Left lung (tissue), 10 donors: ENCODE results near the gene APPL2. TPM values are rescaled to one million over a fixed set of nuclear protein-coding genes. Genes with fewer than 3 reads are reported as not detected.

ENCODE experiments used
- ATAC-seq: fragments of 200-7000 bp; cut with Tn5 transposase; one replicate; pipeline ENCODE4 v1.9.1; 2020; ENCODE audit warnings: moderate library complexity
- DNase-seq, 4 donors: peaks; one replicate each; pipeline ENCODE4 v3.0.0-alpha.2; 2013 to 2020
- H3K27ac ChIP-seq, 2 donors: fragments of 200-600 bp; sonication (generic) in 1 of 2; one replicate each; pipeline versions ENCODE4 v1.5.0 to v1.8.0; 2020 to 2021
- H3K27me3 ChIP-seq, 2 donors: fragments of 200-600 bp; sonication (generic) in 1 of 2; one replicate each; pipeline versions ENCODE4 v1.5.0 to v1.8.0; 2020 to 2021
- H3K36me3 ChIP-seq, 2 donors: fragments of 200-600 bp; sonication (generic) in 1 of 2; one replicate each; pipeline versions ENCODE4 v1.5.0 to v1.8.0; 2020 to 2021
- H3K4me1 ChIP-seq, 2 donors: fragments of 200-600 bp; one replicate each; pipeline ENCODE4 v1.8.0; 2021
- H3K4me3 ChIP-seq, 2 donors: fragments of 200-600 bp; sonication (generic) in 1 of 2; one replicate each; pipeline versions ENCODE4 v1.5.0 to v1.8.0; 2020 to 2021; ENCODE audit warnings: mild to moderate bottlenecking in 1 of 2
- H3K9me3 ChIP-seq, 2 donors: fragments of 200-600 bp; sonication (generic) in 1 of 2; one replicate each; pipeline versions ENCODE4 v1.5.0 to v1.8.0; 2020 to 2021
- intact Hi-C, 2 donors: fragments of 100-400 bp; cut with DNase I; formaldehyde crosslinking; loops; one replicate each; pipeline versions ENCODE4 v1.11.2 to v1.14.2; 2022
- polyA plus RNA-seq, 6 donors: library from polyadenylated mRNA; unstranded; fragments of 120-200 nt; gene quantifications; one replicate each; pipeline ENCODE4 v1.2.1, GENCODE V29; 2013; ENCODE audit not compliant: insufficient read length in 6 of 6
- total RNA-seq, 2 donors: library from RNA; stranded (reverse); fragmentation: NEBNext Ultra II Directional; extraction: Animal tissue kit (Norgen Biotek cat#: 25700); gene quantifications; one replicate each; pipeline ENCODE4 v1.2.1, GENCODE V29; 2021
- TF ChIP-seq, protein P1 (sequence below), 2 donors: fragments of 200-600 bp; sonication (generic) in 1 of 2; IDR thresholded peaks; one replicate each; pipeline versions ENCODE4 v1.5.0 to v1.8.0; 2021; ENCODE audit warnings: antibody characterized with exemption in 2 of 2
- donor health status: DM: no; HTN: yes; CAD: no.
- donor health status: DM: no; HTN: no; CAD: no.

The APPL2 gene
- total and polyA plus RNA-seq, 8 donors, result 27.8 to 101 (median 75.7) TPM

GRCh38 chr12:105171691-105172436, 64.1 kb downstream of the APPL2 start:
- H3K36me3 ChIP-seq, result peaks cover 0 to 81% of the 10 kb centered on the region in 2 donors
- intact Hi-C loops, result no loop called here
- TF ChIP-seq, protein P1, sequence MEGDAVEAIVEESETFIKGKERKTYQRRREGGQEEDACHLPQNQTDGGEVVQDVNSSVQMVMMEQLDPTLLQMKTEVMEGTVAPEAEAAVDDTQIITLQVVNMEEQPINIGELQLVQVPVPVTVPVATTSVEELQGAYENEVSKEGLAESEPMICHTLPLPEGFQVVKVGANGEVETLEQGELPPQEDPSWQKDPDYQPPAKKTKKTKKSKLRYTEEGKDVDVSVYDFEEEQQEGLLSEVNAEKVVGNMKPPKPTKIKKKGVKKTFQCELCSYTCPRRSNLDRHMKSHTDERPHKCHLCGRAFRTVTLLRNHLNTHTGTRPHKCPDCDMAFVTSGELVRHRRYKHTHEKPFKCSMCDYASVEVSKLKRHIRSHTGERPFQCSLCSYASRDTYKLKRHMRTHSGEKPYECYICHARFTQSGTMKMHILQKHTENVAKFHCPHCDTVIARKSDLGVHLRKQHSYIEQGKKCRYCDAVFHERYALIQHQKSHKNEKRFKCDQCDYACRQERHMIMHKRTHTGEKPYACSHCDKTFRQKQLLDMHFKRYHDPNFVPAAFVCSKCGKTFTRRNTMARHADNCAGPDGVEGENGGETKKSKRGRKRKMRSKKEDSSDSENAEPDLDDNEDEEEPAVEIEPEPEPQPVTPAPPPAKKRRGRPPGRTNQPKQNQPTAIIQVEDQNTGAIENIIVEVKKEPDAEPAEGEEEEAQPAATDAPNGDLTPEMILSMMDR (IDR thresholded peaks at IDR 0.05), result no peak

DNA sequence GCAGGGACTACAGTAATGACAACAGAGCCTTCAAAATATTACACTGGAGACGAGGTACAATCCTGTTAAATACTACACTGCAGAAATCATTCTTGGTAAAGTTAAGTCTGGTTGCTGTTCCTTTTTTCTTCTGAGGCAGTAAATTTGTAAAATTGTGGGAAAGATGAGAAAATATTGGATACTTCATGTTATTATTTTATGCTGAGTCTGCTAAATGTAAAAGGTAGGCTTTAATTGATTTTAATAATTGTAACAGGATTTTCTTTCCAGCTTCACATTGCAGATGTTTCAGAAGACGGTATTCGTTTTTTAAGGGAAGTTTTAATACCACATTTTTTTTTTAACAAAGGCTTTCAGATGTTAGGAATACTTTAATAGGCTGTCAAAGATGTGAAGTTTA, 65.8 kb downstream of the APPL2 start:
- Histone ChIP-seq H3K36me3 (peaks cover 0 to 81% of the 10 kb centered on the region in 2 donors), H3K27me3 (no peaks in the 10 kb centered on the region), H3K9me3 (no peaks in the 10 kb centered on the region), H3K27ac (no peak overlapping the region), H3K4me3 (no peak overlapping the region), H3K4me1 (no peaks in the 10 kb centered on the region)
- TF ChIP-seq, protein P1 (IDR thresholded peaks at IDR 0.05), result no peak
- DNase-seq (no peak), ATAC-seq (no peak)
- intact Hi-C loops, result no loop called here

More at GRCh38 chr12:105171691-105172436, 64.1 kb downstream of the APPL2 start:
- no peak overlapping the region for H3K27ac ChIP-seq
- no peaks in the 10 kb centered on the region for H3K27me3 ChIP-seq
- no peak overlapping the region for H3K4me3 ChIP-seq
- no peaks in the 10 kb centered on the region for H3K4me1 ChIP-seq
- H3K9me3 ChIP-seq, result no peaks in the 10 kb centered on the region
- DNase-seq (no peak), ATAC-seq (no peak)

- DNase-seq (no peak), ATAC-seq (no peak)
- intact Hi-C loops, result no loop called here
- Histone ChIP-seq H3K9me3 (no peaks in the 10 kb centered on the region), H3K4me3 (no peak overlapping the region), H3K4me1 (no peaks in the 10 kb centered on the region), H3K27me3 (no peaks in the 10 kb centered on the region), H3K36me3 (peaks cover 0 to 84% of the 10 kb centered on the region in 2 donors), H3K27ac (no peak overlapping the region)
- TF ChIP-seq, protein P1 (IDR thresholded peaks at IDR 0.05), result no peak
Observed at GRCh38 chr12:105168006-105168405, 68.0 kb downstream of the APPL2 start.

GRCh38 chr12:105167346-105167745, 68.6 kb downstream of the APPL2 start:
- intact Hi-C loops, result no loop called here
- peaks cover 0 to 90% of the 10 kb centered on the region in 2 donors for H3K36me3 ChIP-seq
- TF ChIP-seq, protein P1 (IDR thresholded peaks at IDR 0.05), result no peak

GRCh38 chr12:105166736-105167135, 69.2 kb downstream of the APPL2 start:
- peaks cover 0 to 90% of the 10 kb centered on the region in 2 donors for H3K36me3 ChIP-seq

More at GRCh38 chr12:105167346-105167745, 68.6 kb downstream of the APPL2 start:
- DNase-seq (no peak), ATAC-seq (no peak)
- Histone ChIP-seq H3K27me3 (no peaks in the 10 kb centered on the region), H3K4me1 (no peaks in the 10 kb centered on the region), H3K4me3 (no peak overlapping the region), H3K27ac (no peak overlapping the region), H3K9me3 (no peaks in the 10 kb centered on the region)

More at GRCh38 chr12:105166736-105167135, 69.2 kb downstream of the APPL2 start:
- Histone ChIP-seq H3K4me3 (no peak overlapping the region), H3K4me1 (no peaks in the 10 kb centered on the region), H3K27me3 (no peaks in the 10 kb centered on the region), H3K9me3 (no peaks in the 10 kb centered on the region), H3K27ac (no peak overlapping the region)
- no peak for ATAC-seq
- TF ChIP-seq, protein P1 (IDR thresholded peaks at IDR 0.05), result no peak
- no peak for DNase-seq
- intact Hi-C loops, result no loop called here
